Stimulated activated CD4-positive, alpha-beta T cell treated with anti-CD3 and anti-CD28 coated beads, Interleukin-4, amount 100 ng/mL, for 24 hours (primary cell): ENCODE results near the gene FUT3.
"Not testable (repeated sequence)": the region's sequence is repeated elsewhere in the genome, so short reads cannot be mapped to it uniquely, and the experiment has no call there.

Source experiments
- DNase-seq: peaks from one replicate; pipeline ENCODE4 v3.0.0-alpha.2; 2020

FUT3 gene

GRCh38 chr19:5881543-5882299, 30.5 kb upstream of the FUT3 start:
- DNase-seq, result no peak

- no peak for DNase-seq
These were observed 29.4 kb upstream of the FUT3 start for GRCh38 chr19:5880604-5881078.

DNA sequence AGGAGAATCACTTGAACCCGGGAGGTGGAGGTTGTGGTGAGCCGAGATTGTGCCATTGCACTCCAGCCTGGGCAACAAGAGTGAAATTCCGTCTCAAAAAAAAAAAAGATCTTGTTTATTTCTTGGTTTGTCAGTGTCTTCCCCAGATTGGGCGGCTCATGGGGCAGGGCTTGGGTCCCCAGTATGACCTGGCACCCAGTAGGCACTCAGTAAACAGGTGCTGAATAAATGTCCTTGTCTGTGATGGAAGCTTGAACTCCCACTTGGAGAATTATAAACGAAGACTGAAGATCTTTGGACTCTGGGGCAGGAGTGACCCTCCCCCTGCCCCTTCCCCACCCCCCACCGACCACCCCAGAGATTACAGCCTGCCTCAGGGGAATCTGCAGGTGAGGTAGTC, 28.9 kb upstream of the FUT3 start:
- DNase-seq, result no peak

DNA sequence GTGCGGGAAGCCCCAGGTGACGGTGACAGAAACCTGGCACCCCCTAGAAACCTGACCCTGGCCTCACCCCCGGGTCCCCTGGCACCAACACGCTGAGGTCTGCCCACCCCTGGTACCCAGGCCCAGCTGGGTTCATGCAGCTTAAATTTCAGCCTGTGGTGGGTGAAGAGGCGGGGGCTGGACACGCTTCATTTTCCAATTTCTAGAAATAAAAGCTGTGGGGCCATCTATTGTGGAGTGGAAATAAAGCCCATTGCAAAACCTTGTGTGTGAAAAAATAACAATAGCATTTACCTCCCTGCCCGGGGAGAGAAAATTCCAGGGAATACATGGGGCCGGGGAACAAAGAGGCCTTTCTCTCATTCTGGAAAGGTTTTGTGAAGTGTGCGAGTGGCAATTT, 26.6 kb upstream of the FUT3 start:
- DNase-seq, result no peak

- DNase-seq, result no peak
These were observed 26.2 kb upstream of the FUT3 start for GRCh38 chr19:5877427-5877826.

DNA sequence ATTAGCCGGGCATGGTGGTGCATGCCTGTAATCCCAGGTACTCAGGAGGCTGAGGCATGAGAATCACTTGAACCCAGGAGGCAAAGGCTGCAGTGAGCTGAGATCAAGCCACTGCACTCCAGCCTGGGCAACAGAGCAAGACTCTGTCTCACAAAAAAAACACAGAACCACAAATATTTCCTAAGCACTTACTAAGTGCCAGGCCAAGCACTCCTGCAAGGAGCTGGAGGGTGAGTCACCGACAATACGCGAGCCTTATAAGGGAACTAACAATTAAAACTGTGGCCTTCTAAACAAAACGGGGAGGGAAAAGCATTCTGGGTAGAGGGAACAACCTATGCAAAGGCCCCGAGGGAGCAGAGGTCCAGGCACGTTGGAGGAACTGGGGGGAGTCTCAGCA, 23.2 kb upstream of the FUT3 start:
- DNase-seq, result not testable (repeated sequence)

- DNase-seq, result no peak
These were observed 22.5 kb upstream of the FUT3 start for GRCh38 chr19:5873617-5874199.

- DNase-seq, result no peak
These were observed 19.7 kb upstream of the FUT3 start for GRCh38 chr19:5870986-5871394.

DNA sequence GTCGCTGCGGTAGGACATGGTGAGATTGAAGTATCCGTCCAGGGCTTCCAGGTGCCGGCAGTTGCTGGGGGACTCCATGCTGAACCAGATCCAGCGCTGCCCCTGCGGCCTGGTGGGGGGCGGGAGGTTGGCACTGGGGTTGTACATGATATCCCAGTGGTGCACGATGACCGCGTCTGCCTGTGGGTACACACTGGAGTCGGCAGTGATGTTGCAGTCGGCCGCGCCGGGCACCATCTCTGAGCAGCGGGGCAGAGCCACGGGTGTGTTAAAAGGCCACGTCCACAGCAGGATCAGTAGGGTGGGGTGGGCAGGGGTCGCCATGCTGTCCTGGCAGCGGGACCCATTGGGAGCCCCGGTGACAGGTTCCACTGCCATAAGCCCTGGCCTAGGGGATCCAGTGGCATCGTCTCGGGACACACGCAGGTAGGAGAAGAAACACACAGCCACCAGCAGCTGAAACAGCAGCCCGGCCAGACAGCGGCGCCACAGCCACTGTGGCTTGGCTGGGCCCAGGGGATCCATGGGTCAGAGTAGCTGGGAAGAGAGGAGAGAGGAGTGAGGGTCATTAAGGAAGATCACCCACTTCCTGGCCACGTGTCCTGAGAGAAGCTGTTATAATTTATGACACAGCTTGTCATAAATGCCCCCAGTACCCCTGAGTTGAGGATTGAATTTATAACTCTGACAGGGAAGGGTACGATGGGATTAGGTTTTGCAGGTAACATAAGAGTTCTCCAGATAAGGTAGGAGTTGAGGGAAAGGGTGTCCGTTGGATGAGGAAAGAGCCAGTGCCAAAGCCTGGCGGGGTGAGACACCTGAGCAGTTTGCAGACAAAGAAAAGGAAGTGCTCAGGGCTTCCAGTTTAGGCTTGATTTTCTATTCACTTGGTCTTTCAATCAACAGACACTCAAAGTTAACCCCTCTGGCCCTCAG, 16.2 kb upstream of the FUT3 start:
- DNase-seq, result no peak

DNA sequence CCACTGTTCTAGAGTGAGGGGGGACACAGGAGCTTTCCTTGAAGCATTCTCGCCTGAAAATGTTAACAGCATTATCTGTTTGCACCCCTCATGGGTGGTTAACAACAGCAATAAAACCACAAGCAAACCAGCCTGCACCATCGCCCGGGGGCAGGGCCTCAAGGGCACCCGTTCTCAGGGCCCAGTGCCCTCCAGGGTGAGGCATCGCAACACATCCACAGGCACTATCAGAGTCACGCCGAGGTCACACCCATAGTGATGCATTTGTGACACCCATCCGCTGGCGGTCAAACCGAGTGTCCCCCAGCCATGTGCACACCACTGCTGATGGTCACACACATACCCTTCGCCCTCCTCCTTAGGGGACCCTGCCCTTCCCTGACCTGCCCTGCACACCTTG, 14.5 kb upstream of the FUT3 start:
- DNase-seq, result no peak

- DNase-seq, result no peak
These were observed 13.7 kb upstream of the FUT3 start for GRCh38 chr19:5864725-5865486.

- no peak for DNase-seq
These were observed 12.9 kb upstream of the FUT3 start for GRCh38 chr19:5864013-5864720.

DNA sequence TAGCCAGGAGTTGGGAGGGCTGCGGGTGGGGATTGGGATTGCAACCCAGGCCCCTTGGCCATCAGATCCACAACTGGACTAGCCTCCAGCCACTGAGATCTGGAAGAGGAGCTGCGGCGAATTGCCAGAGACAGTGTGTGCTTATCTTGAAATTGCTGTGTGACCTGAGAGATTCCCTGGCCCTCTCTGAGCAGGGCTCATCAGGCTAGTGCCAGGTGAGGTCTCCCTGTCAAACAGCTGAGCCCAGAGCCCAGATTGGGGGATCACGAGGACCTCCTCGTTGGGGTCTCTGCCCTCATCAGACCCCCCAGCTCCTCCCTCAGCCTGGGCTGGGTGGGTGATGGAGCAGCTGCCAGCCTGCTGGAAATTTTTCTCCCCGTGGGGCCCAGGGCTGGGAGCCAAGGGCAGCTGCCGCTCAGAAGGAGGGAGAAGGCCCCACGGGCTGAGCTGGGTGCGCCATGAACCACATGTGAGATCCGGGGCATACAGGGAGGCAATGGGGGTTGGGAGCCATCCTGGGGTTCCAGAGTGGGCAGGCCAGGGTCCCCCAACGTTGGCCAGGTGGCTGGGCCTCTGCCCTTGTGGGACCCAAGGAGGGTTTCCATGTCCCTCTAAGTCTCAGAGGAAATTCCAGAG, 11.9 kb upstream of the FUT3 start:
- DNase-seq, result no peak

DNA sequence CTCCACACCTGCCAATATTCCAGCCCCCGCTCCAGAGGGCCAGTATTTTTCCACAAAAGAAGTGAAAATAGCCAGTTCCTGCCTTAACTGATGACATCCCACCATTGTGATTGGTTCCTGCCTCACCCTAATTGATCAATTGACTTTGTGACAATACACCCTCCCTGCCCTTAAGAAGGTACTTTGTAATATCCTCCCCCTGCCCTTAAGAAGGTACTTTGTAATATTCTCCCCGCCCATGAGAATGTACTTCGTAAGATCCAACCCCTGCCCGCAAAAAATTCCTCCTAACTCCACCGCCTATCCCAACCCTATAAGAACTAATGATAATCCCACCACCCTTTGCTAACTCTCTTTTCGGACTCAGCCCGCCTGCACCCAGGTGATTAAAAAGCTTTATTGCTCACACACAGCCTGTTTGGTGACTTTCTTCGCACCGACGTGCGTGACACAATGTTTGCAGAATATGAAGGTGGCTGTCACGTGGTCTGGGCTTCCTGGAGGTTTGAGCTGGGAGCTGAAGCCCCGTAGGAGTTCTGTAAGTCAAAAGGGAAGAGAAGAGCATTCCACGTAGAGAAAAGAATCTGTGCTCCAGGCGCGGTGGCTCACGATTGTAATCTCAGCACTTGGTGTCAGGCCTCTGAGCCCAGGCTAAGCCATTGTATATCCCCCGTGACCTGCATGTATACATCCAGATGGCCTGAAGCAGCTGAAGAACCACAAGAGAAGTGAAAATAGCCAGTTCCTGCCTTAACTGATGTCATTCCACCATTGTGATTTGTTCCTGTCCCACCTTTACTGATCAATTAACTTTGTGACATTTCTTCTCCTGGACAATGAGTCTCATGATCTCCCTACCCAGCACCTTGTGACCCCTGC, 6.2 kb upstream of the FUT3 start:
- no peak for DNase-seq

DNA sequence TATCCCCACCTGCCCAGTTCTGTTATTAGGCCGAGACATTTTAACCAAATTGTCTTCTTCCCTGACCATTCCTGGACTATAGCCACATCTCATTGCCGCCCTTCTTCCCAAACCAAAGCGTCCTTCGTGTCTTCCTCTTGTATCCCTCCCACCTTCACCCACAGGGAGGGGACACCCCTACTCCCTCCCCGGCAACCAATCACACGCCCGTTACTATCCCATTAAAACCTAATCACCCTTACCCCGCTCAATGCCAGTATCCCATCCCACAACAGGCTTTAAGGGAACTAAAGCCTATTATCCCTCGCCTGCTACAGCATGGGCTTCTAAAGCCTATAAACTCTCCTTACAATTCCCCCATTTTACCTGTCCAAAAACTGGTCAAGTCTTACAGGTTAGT, 3.9 kb upstream of the FUT3 start:
- DNase-seq, result not testable (repeated sequence)

DNA sequence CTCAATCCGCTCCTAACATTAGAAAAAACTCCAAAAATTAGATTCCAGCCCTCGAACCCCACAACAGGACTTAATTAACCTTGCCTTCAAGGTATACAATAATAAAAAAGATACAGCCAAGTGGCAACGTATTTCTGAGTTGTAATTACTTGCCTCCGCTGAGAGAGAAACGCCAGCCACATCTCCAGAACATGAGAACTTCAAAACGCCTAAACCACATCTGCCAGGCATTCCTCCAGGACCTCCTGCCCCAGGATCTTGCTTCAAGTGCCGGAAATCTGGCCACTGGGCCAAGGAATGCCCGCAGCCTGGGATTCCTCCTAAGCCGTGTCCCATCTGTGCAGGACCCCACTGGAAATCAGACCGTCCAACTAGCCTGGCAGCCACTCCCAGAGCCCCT, 2.9 kb upstream of the FUT3 start:
- DNase-seq, result not testable (repeated sequence)

DNA sequence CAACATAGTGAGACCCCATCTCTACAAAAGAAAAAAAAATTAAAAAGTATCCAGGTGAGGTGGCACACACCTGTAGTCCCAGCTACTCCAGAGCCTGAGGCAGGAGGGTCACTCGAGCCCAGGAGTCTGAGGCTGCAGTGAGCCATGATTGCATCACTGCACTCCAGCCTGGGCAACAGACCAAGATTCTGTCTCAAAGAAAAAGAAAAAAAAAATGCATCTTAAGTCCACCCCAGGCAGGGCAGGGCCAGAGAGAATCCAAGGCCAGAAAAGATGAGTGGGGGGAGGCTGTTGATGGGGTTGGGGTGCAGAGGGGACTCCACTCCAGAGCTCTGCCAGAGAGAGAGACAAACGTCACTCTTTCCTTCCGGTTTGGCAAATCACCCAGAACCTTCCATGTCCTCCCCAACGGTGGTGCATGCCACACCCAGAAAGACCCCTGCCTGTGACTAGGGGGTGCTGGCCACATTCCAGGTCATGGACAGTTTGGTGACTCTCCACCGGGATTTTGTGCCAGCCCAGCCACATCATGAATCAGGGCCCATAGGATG, 431 bp downstream of the FUT3 start:
- DNase-seq, result no peak

DNA sequence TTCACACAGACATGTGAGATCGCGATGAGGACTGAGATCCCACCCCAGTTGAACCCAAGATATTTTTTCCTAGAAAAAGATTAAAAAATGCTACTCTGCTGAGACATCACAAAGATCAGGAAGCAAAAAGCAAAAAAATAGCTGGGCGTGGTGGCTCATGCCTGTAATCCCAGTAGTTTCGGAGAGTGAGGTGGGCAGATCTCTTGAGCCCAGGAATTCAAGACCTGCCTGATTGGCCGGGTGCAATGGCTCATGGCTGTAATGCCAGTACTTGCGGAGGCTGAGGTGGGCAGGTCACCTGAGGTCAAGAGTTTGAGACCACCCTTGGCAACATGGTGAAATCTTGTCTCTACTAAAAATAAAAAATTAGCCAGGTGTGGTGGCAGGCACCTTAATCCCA, 1.1 kb downstream of the FUT3 start:
- no peak for DNase-seq

- not testable (repeated sequence) for DNase-seq
These were observed 2.6 kb downstream of the FUT3 start for GRCh38 chr19:5848621-5849020.

DNA sequence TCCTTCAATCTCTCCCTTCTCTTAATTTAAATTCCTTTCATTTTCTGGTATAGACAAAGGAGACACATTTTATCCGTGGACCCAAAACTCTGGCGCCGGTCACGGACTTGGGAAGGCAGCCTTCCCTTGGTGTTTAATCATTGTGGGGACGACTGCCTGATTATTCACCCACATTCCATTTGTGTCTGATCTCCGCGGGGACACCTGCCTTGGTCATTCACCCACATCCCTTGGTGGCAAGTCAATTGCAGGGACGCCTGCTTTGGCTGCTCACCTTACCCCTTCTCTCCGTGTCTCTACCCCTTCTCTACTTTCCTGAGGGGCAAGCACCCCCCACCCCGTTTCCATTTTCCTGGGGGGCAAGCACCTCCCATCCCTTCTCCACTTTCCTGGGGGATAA, 3.4 kb downstream of the FUT3 start:
- DNase-seq, result not testable (repeated sequence)
